Right atrium auricular region (tissue), 2 donors: Measurements from ENCODE around the gene ABCC12. TPM values are rescaled to one million over a fixed set of nuclear protein-coding genes. Genes with fewer than 3 reads are reported as not detected.

Experiments
- DNase-seq: peaks from one replicate; pipeline ENCODE4 v3.0.0-alpha.2; 2019; ENCODE audit warnings: low spot score
- H3K27ac ChIP-seq, 2 donors: fragments of 200-600 bp; sonication (generic); 1 replicate in 1 of 2; 2 replicates in 1 of 2; pipeline ENCODE4 v1.5.1; 2016 to 2019
- H3K27me3 ChIP-seq, 2 donors: fragments of 200-600 bp; sonication (generic); one replicate each; pipeline versions ENCODE4 v1.5.1 to v1.6.0; 2017 to 2019
- H3K36me3 ChIP-seq: fragments of 200-600 bp; sonication (generic); one replicate; pipeline ENCODE4 v1.5.1; 2016
- H3K4me1 ChIP-seq, 2 donors: fragments of 200-600 bp; sonication (generic); one replicate each; pipeline versions ENCODE4 v1.5.1 to v1.6.0; 2017 to 2019
- H3K4me3 ChIP-seq, 2 donors: fragments of 200-600 bp; sonication (generic); 1 replicate in 1 of 2; 2 replicates in 1 of 2; pipeline ENCODE4 v1.5.1; 2017 to 2019; ENCODE audit warnings: mild to moderate bottlenecking in 1 of 2, moderate library complexity in 1 of 2
- H3K9me3 ChIP-seq, 2 donors: fragments of 200-600 bp; sonication (generic); one replicate each; pipeline ENCODE4 v1.5.1; 2019
- CTCF ChIP-seq, 2 donors: fragments of 200-600 bp; sonication (generic); IDR thresholded peaks; one replicate each; pipeline ENCODE4 v1.5.1; 2019; ENCODE audit warnings: antibody characterized with exemption in 2 of 2
- total RNA-seq, 2 donors: library from RNA; depleted of rRNA; stranded (reverse); fragments of >200 nt; gene quantifications; one replicate each; pipeline ENCODE4 v1.1.0, GENCODE V29; 2016

ABCC12 gene
- total RNA-seq, 2 donors from 2014 or later = not detected

GRCh38 chr16:48140821-48141220, 15.0 kb downstream of the ABCC12 start:
- no peak for TF ChIP-seq CTCF (IDR thresholded peaks at IDR 0.05)
- peaks cover 0 to 16% of the 10 kb centered on the region in 2 donors for H3K4me1 ChIP-seq
- no peak for DNase-seq
- H3K9me3 ChIP-seq = no peaks in the 10 kb centered on the region
- H3K4me3 ChIP-seq = no peak overlapping the region
- H3K36me3 ChIP-seq = no peaks in the 10 kb centered on the region
- no peaks in the 10 kb centered on the region for H3K27me3 ChIP-seq
- H3K27ac ChIP-seq = no peak overlapping the region

GRCh38 chr16:48139517-48139916, 16.3 kb downstream of the ABCC12 start:
- no peak overlapping the region for H3K27ac ChIP-seq
- no peak overlapping the region for H3K4me3 ChIP-seq
- no peak for TF ChIP-seq CTCF (IDR thresholded peaks at IDR 0.05)
- no peaks in the 10 kb centered on the region for H3K9me3 ChIP-seq
- DNase-seq = no peak
- H3K4me1 ChIP-seq = peaks cover 0 to 16% of the 10 kb centered on the region in 2 donors
- H3K27me3 ChIP-seq = no peaks in the 10 kb centered on the region
- no peaks in the 10 kb centered on the region for H3K36me3 ChIP-seq

- H3K36me3 ChIP-seq = no peaks in the 10 kb centered on the region
- DNase-seq = no peak
- no peaks in the 10 kb centered on the region for H3K9me3 ChIP-seq
- H3K27me3 ChIP-seq = no peaks in the 10 kb centered on the region
- no peak for TF ChIP-seq CTCF (IDR thresholded peaks at IDR 0.05)
- H3K4me1 ChIP-seq = peaks cover 0 to 16% of the 10 kb centered on the region in 2 donors
- H3K4me3 ChIP-seq = no peak overlapping the region
- H3K27ac ChIP-seq = no peak overlapping the region
These were observed 17.2 kb downstream of the ABCC12 start for GRCh38 chr16:48138543-48138942.

GRCh38 chr16:48137822-48138221, 18.0 kb downstream of the ABCC12 start:
- no peak overlapping the region for H3K4me3 ChIP-seq
- no peak for TF ChIP-seq CTCF (IDR thresholded peaks at IDR 0.05)
- H3K27me3 ChIP-seq = no peaks in the 10 kb centered on the region
- no peak for DNase-seq
- H3K36me3 ChIP-seq = no peaks in the 10 kb centered on the region
- no peaks in the 10 kb centered on the region for H3K9me3 ChIP-seq
- no peak overlapping the region for H3K27ac ChIP-seq
- H3K4me1 ChIP-seq = peaks cover 0 to 16% of the 10 kb centered on the region in 2 donors

GRCh38 chr16:48136547-48137360, 19.0 kb downstream of the ABCC12 start:
- no peak for TF ChIP-seq CTCF (IDR thresholded peaks at IDR 0.05)
- Histone ChIP-seq H3K4me3 (no peak overlapping the region), H3K27ac (no peak overlapping the region), H3K27me3 (no peaks in the 10 kb centered on the region), H3K4me1 (peaks cover 0 to 16% of the 10 kb centered on the region in 2 donors), H3K36me3 (no peaks in the 10 kb centered on the region), H3K9me3 (no peaks in the 10 kb centered on the region)
- no peak for DNase-seq
